ENCODE measurements around the gene USP12.

USP12 gene

GRCh38 chr13:27104606-27105005 lies 67.0 kb downstream of the USP12 start:
- peaks cover 22% of the 10 kb centered on the region; the same call in 1 of the 2 replicates for H3K36me3 ChIP-seq (ENCODE audit: low read depth)
- H3K4me1 ChIP-seq (ENCODE audit: insufficient read depth, poor library complexity, severe bottlenecking) = no peaks in the 10 kb centered on the region
- no peaks in the 10 kb centered on the region for H3K9me3 ChIP-seq (ENCODE audit: severe bottlenecking)
- no peak overlapping the region for H3K4me3 ChIP-seq (ENCODE audit: severe bottlenecking)
- H3K27me3 ChIP-seq (ENCODE audit: insufficient read depth, poor library complexity, severe bottlenecking) = no peaks in the 10 kb centered on the region
- no peak for TF ChIP-seq CTCF (IDR thresholded peaks at IDR 0.05; ENCODE audit: poor library complexity, severe bottlenecking)
- no peak overlapping the region for H3K27ac ChIP-seq (ENCODE audit: poor library complexity, severe bottlenecking)
- ATAC-seq (ENCODE audit: low read depth) (no peak), DNase-seq (ENCODE audit: low spot score) (no peak)

DNA sequence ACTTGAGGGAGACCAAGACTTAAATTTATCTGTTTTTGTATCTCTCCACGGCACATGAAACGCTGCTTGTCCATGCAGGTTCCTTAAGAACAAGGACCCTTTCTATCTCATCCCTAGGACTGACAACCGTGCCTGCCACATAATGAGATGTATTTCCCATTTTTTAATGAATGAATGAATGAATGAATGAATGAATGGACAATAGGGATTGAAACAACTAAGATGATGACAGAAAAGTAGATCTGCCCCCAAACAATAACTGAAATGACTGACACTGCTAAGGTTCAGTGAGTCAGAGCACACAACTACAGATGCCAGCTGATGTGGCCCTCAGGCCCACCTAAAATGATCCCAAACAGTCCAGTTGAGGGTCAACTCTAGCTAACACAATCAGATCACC lies 69.8 kb downstream of the USP12 start:
- DNase-seq (ENCODE audit: low spot score) = no peak
- no peak overlapping the region for H3K27ac ChIP-seq (ENCODE audit: poor library complexity, severe bottlenecking)
- no peak for ATAC-seq (ENCODE audit: low read depth)
- no peaks in the 10 kb centered on the region for H3K27me3 ChIP-seq (ENCODE audit: insufficient read depth, poor library complexity, severe bottlenecking)
- H3K9me3 ChIP-seq (ENCODE audit: severe bottlenecking) = no peaks in the 10 kb centered on the region
- no peak for TF ChIP-seq CTCF (IDR thresholded peaks at IDR 0.05; ENCODE audit: poor library complexity, severe bottlenecking)
- peaks cover 22% of the 10 kb centered on the region; the same call in 1 of the 2 replicates for H3K36me3 ChIP-seq (ENCODE audit: low read depth)
- no peak overlapping the region for H3K4me3 ChIP-seq (ENCODE audit: severe bottlenecking)
- H3K4me1 ChIP-seq (ENCODE audit: insufficient read depth, poor library complexity, severe bottlenecking) = no peaks in the 10 kb centered on the region

DNA sequence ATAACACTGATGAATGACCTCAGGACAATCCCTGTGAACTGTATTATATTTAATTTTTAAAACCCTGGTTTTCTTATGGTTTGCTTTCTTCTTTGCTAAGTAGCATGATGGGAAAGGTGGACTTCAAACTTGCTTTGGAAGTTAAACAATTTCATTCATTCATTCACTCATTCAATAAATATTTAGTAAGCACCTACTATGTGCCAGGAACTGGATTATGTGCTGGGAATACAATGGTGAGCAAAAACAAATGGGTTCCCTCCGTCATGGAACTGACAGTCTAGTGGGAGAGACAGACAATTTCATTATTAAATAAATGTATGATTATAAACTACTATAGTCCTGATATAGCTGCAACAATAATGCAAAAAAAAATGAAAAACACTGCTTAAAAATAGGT lies 70.3 kb downstream of the USP12 start:
- Histone ChIP-seq H3K27me3 (ENCODE audit: insufficient read depth, poor library complexity, severe bottlenecking) (no peaks in the 10 kb centered on the region), H3K27ac (ENCODE audit: poor library complexity, severe bottlenecking) (no peak overlapping the region), H3K4me1 (ENCODE audit: insufficient read depth, poor library complexity, severe bottlenecking) (no peaks in the 10 kb centered on the region), H3K9me3 (ENCODE audit: severe bottlenecking) (no peaks in the 10 kb centered on the region), H3K4me3 (ENCODE audit: severe bottlenecking) (no peak overlapping the region), H3K36me3 (ENCODE audit: low read depth) (peaks cover 22% of the 10 kb centered on the region; the same call in 1 of the 2 replicates)
- DNase-seq (ENCODE audit: low spot score) (no peak), ATAC-seq (ENCODE audit: low read depth) (no peak)
- TF ChIP-seq CTCF (IDR thresholded peaks at IDR 0.05; ENCODE audit: poor library complexity, severe bottlenecking) = no peak

DNA sequence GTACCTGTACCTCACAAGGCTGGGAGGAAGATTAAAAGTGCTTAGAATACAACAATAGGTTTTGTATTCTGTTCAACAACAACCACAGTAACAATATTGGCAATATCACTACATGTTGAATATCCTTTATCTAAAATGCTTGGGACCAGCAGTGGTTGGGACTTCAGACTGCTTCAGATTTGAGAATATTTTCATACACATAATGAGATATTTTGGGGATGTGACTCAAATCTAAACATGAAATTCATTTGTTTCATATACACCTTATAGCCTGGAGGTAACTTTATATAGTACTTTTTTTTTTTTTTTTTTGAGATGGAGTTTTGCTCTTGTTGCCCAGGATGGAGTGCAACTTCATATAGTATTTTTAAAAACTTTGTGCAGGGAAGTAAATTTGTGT lies 73.9 kb downstream of the USP12 start:
- Histone ChIP-seq H3K27ac (ENCODE audit: poor library complexity, severe bottlenecking) (no peak overlapping the region), H3K36me3 (ENCODE audit: low read depth) (peaks cover 14% of the 10 kb centered on the region), H3K4me3 (ENCODE audit: severe bottlenecking) (no peak overlapping the region), H3K4me1 (ENCODE audit: insufficient read depth, poor library complexity, severe bottlenecking) (no peaks in the 10 kb centered on the region), H3K9me3 (ENCODE audit: severe bottlenecking) (no peaks in the 10 kb centered on the region), H3K27me3 (ENCODE audit: insufficient read depth, poor library complexity, severe bottlenecking) (no peaks in the 10 kb centered on the region)
- no peak for DNase-seq (ENCODE audit: low spot score)
- ATAC-seq (ENCODE audit: low read depth) = no peak
- no peak for TF ChIP-seq CTCF (IDR thresholded peaks at IDR 0.05; ENCODE audit: poor library complexity, severe bottlenecking)

GRCh38 chr13:27091451-27091850 lies 80.2 kb downstream of the USP12 start:
- H3K4me3 ChIP-seq (ENCODE audit: severe bottlenecking) = no peak overlapping the region
- no peaks in the 10 kb centered on the region for H3K4me1 ChIP-seq (ENCODE audit: insufficient read depth, poor library complexity, severe bottlenecking)
- peaks cover 9% of the 10 kb centered on the region for H3K36me3 ChIP-seq (ENCODE audit: low read depth)
- DNase-seq (ENCODE audit: low spot score) = no peak
- no peaks in the 10 kb centered on the region for H3K27me3 ChIP-seq (ENCODE audit: insufficient read depth, poor library complexity, severe bottlenecking)
- no peak for TF ChIP-seq CTCF (IDR thresholded peaks at IDR 0.05; ENCODE audit: poor library complexity, severe bottlenecking)
- no peak overlapping the region for H3K27ac ChIP-seq (ENCODE audit: poor library complexity, severe bottlenecking)
- H3K9me3 ChIP-seq (ENCODE audit: severe bottlenecking) = no peaks in the 10 kb centered on the region
- ATAC-seq (ENCODE audit: low read depth) = no peak

Measured in RWPE2 (cell line).